ENCODE results near the gene UQCRC1. TPM values are rescaled to one million over a fixed set of nuclear protein-coding genes. Genes with fewer than 3 reads are reported as not detected.

The UQCRC1 gene
- total RNA-seq, 1 experiment from 2014 or later: 323 TPM

- H3K4me1 Mint-ChIP-seq: peaks cover 31% of the 10 kb centered on the region
- POLR2A ChIA-PET: no interaction called here
- ATAC-seq (no peak), DNase-seq (ENCODE audit: low spot score) (no peak)
- no peaks in the 10 kb centered on the region for H3K27me3 Mint-ChIP-seq (ENCODE audit: low read depth)
- H3K9me3 Mint-ChIP-seq: no peaks in the 10 kb centered on the region
- CTCF ChIA-PET: interaction anchor here (1.1 to 3.6 kb wide), 3 partner anchors 23 to 355 kb away, joined by 3 to 39 read pairs (median 4); no protein-coding TSS in a partner anchor
- H3K27ac Mint-ChIP-seq: no peak overlapping the region
- TF ChIP-seq ZNF396 (CRISPR knock-in tag; IDR thresholded peaks at IDR 0.05; ENCODE audit: borderline replicate concordance) (no peak), CTCF (IDR thresholded peaks at IDR 0.05) (no peak), ZNF512 (CRISPR knock-in tag; IDR thresholded peaks at IDR 0.05; ENCODE audit: borderline replicate concordance) (no peak), FOXJ3 (CRISPR knock-in tag; IDR thresholded peaks at IDR 0.05; ENCODE audit: borderline replicate concordance) (no peak), FOXK1 (CRISPR knock-in tag; IDR thresholded peaks at IDR 0.05) (no peak), ATF1 (CRISPR knock-in tag; IDR thresholded peaks at IDR 0.05) (no peak), FOXP1 (CRISPR knock-in tag; IDR thresholded peaks at IDR 0.05; ENCODE audit: borderline replicate concordance) (no peak)
- H3K36me3 Mint-ChIP-seq: peaks cover 30% of the 10 kb centered on the region
- no peak overlapping the region; the same call in none of the 2 replicates for H3K4me3 Mint-ChIP-seq
These were observed 23.8 kb upstream of the UQCRC1 start for GRCh38 chr3:48633256-48633655.

- ChIA-PET POLR2A (no interaction called here), CTCF (no interaction called here)
- no peak for DNase-seq (ENCODE audit: low spot score)
- Mint-ChIP-seq H3K27ac (no peak overlapping the region), H3K4me1 (peaks cover 18% of the 10 kb centered on the region), H3K9me3 (no peaks in the 10 kb centered on the region), H3K27me3 (ENCODE audit: low read depth) (no peaks in the 10 kb centered on the region), H3K4me3 (no peak overlapping the region), H3K36me3 (peaks cover 42% of the 10 kb centered on the region)
- ATAC-seq: no peak
- TF ChIP-seq ZNF396 (CRISPR knock-in tag; IDR thresholded peaks at IDR 0.05; ENCODE audit: borderline replicate concordance) (no peak), PREB (CRISPR knock-in tag; IDR thresholded peaks at IDR 0.05; ENCODE audit: borderline replicate concordance) (no peak), ATF2 (CRISPR knock-in tag; IDR thresholded peaks at IDR 0.05; ENCODE audit: borderline replicate concordance, low read depth) (no peak), RORB (CRISPR knock-in tag; IDR thresholded peaks at IDR 0.05) (no peak), OVOL2 (CRISPR knock-in tag; IDR thresholded peaks at IDR 0.05; ENCODE audit: borderline replicate concordance) (no peak), ATF6 (CRISPR knock-in tag; IDR thresholded peaks at IDR 0.05) (no peak), CDX4 (CRISPR knock-in tag; IDR thresholded peaks at IDR 0.05; ENCODE audit: borderline replicate concordance) (no peak), PRRX2 (CRISPR knock-in tag; IDR thresholded peaks at IDR 0.05) (no peak), ZNF138 (CRISPR knock-in tag; conservative IDR thresholded peaks at IDR 0.05) (no peak), AFF4 (CRISPR knock-in tag; IDR thresholded peaks at IDR 0.05; ENCODE audit: borderline replicate concordance) (no peak), SMAD4 (CRISPR knock-in tag; IDR thresholded peaks at IDR 0.05) (no peak), NR3C1 (CRISPR knock-in tag; conservative IDR thresholded peaks at IDR 0.05; ENCODE audit: low read depth) (no peak), JUN (CRISPR knock-in tag; IDR thresholded peaks at IDR 0.05) (no peak), TEAD1 (CRISPR knock-in tag; IDR thresholded peaks at IDR 0.05) (no peak)
These were observed 22.3 kb upstream of the UQCRC1 start for GRCh38 chr3:48631516-48632448.

All from WTC11 (cell line).